GM18909 (cell line): ENCODE data around the gene PLOD1.
A peak's percentile ranks its signal among the peaks of the same experiment; 100 is the strongest.
"Not testable (repeated sequence)": the region's sequence is repeated elsewhere in the genome, so short reads cannot be mapped to it uniquely, and the experiment has no call there.

ENCODE experiments used
- ATAC-seq: cut with Tn5 transposase; IDR thresholded peaks from one replicate; pipeline ENCODE4 v1.9.1; 2021; ENCODE audit warnings: mild to moderate bottlenecking; ENCODE audit not compliant: unreplicated experiment, poor library complexity

PLOD1 gene

GRCh38 chr1:11934302-11935056 lies at the start of gene PLOD1:
Gene PLOD1, plus strand, starts transcription at chr1:11934717. Its CDS starts 63 bp downstream, at chr1:11934780.
- peak; percentile 88 for ATAC-seq

- ATAC-seq, result no peak
Measured at GRCh38 chr1:11885916-11886315, 48.6 kb upstream of the PLOD1 start.

- ATAC-seq, result no peak
Measured at GRCh38 chr1:11886986-11887665, 47.4 kb upstream of the PLOD1 start.

GRCh38 chr1:11887666-11888007 lies 46.9 kb upstream of the PLOD1 start:
- ATAC-seq, result no peak

- no peak for ATAC-seq
Measured at GRCh38 chr1:11888206-11888876, 46.2 kb upstream of the PLOD1 start.

- no peak for ATAC-seq
Measured at GRCh38 chr1:11888877-11889208, 45.7 kb upstream of the PLOD1 start.

- ATAC-seq, result no peak
Measured at GRCh38 chr1:11891433-11892186, 42.9 kb upstream of the PLOD1 start.

GRCh38 chr1:11893907-11894251 lies 40.6 kb upstream of the PLOD1 start:
- ATAC-seq, result no peak

GRCh38 chr1:11894501-11894900 lies 40.0 kb upstream of the PLOD1 start:
- not testable (repeated sequence) for ATAC-seq

- no peak for ATAC-seq
Measured at GRCh38 chr1:11898086-11898785, 36.3 kb upstream of the PLOD1 start.

- ATAC-seq, result no peak
Measured at GRCh38 chr1:11898831-11899467, 35.6 kb upstream of the PLOD1 start.

GRCh38 chr1:11901446-11901845 lies 33.1 kb upstream of the PLOD1 start:
- ATAC-seq, result not testable (repeated sequence)

GRCh38 chr1:11903210-11903609 lies 31.3 kb upstream of the PLOD1 start:
- no peak for ATAC-seq

- not testable (repeated sequence) for ATAC-seq
Measured at GRCh38 chr1:11904156-11904555, 30.4 kb upstream of the PLOD1 start.

GRCh38 chr1:11904978-11905377 lies 29.5 kb upstream of the PLOD1 start:
- no peak for ATAC-seq

GRCh38 chr1:11906870-11907269 lies 27.6 kb upstream of the PLOD1 start:
- ATAC-seq, result no peak

- peak; percentile 54 for ATAC-seq
Measured at GRCh38 chr1:11907275-11908094, 27.0 kb upstream of the PLOD1 start.

GRCh38 chr1:11908095-11908675 lies 26.3 kb upstream of the PLOD1 start:
- peak; percentile 55 for ATAC-seq

- ATAC-seq, result not testable (repeated sequence)
Measured at GRCh38 chr1:11910914-11911228, 23.6 kb upstream of the PLOD1 start.
